Dermis blood vessel endothelial cell (primary cell): ENCODE results near the gene CAPN12. TPM values are rescaled to one million over a fixed set of nuclear protein-coding genes. Genes with fewer than 3 reads are reported as not detected.

Source experiments
- DNase-seq: peaks from one replicate; pipeline ENCODE4 v3.0.0; 2010
- total RNA-seq: library from RNA; depleted of rRNA; stranded (reverse); fragments of >200 nt; gene quantifications from 2 replicates; pipeline ENCODE4 v1.2.3, GENCODE V29; 2014

Gene CAPN12
- total RNA-seq, 1 donor from 2014 or later: not detected

GRCh38 chr19:38737281-38737865 lies 6.9 kb downstream of the CAPN12 start:
- DNase-seq: no peak

DNA sequence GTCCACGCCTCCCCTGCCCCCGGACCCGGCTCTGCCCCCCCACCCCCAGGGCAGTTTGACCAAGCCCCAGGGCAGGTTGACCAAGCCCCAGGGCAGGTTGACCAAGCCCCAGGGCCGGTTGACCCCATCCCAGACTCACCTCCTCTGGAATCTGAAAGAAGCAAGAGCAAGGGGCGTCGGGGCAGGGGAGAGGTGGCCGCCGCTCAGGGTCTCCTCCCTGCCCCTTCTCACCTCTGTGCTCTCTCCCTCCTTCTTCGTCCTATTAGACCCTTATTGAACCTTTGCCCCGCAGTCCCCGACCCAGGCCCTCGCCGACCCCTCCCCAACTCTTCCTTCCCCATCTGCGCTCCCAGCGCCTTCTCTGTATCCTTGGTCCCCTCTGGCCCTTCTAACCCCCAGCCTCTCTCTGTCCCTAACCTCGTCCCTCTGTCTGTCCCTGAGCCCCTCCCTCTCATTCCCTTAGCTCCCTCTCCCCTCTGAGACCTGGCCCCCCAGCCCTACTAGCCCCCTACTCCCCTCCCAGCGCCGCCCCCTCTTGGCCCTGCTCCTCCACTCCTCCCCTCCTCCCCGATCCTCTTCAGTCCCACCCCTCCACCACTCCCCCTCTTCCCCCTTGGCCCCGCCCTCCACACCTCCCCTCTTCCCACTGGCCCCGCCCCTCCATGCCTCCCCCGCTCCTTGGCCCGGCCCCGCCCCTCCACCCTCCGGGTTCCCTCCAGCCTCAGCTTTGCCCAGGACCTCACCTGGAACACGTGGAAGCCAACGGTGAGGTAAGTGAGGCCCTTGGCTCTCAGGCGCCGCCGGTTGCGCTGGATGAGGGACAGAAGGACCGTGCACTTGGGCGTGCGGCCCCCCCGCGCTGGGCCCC lies 7.6 kb downstream of the CAPN12 start:
- DNase-seq: no peak

DNA sequence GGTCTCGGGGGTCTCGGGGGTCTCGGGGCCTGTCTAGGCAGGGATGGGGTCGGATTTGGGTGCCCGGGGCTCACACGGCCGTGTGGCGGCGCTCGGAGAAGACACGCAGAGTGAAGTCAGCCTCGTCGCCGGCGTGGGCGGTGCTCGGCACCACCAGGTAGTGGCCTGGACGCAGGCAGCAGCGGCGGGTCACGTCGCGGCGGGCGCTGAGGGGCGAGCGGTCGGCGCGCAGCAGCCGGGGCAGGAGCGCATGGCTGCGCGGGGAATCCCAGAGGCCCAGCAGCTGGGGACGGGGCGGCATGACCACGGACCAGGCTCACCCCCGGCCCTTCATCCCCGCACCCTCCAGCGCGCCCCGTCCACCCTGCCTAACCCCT lies 8.2 kb downstream of the CAPN12 start:
- DNase-seq: peak; percentile 52

GRCh38 chr19:38735257-38735686 lies 9.0 kb downstream of the CAPN12 start:
- DNase-seq: no peak

DNA sequence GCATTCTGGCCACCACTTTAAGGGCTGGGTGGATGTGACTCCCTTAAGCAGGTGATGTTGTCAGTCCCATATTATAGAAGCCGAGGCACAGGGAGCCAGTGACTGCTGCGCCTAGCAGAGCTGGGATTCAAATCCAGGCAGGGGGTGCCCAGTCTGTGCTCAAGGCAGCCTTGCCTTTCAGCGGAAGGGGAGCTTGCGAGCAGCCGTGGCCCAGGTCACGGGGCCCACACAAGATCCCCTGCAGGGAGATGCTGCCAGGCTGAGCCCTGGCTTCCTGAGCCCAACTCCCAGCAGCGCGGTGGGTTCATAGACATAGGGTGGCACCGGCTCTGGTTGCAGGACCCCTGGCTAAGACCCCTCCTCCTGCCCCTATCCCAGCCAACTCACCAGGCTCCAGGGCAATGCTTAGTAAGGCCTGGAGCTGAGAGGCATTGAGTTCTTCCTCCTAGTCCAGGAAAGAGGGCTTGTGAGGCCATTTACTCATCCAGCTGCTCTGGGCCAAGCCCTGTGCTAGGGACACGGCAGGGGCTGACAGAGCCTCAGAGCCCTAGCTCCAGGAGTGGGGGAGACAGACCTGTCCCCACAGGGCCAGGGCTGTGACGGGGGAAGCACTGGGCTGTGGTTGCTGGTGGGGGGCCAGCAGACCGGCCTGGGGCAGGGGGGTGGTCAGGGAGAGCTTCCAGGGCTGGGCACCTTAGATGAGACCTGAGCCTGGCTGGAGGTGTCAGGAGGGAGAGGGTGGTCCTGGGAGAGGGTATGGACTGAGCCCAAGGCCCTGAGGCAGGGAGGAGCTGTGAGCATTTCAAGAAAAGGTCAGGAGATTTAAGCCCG lies 9.6 kb downstream of the CAPN12 start:
- peak; percentile 35 for DNase-seq

DNA sequence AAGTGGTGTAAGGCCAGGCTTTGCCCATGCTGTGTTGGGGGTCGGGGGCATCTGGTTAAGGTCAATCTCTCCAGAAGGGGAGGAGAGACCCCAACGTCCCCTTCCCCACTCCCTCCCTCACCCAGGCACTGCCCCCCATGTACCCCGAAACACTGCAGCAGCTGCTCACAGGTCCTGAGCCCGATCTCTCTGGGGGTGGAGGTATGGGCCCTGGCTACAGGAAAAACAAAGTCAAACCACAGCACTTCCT lies 10.2 kb downstream of the CAPN12 start:
- DNase-seq: no peak

DNA sequence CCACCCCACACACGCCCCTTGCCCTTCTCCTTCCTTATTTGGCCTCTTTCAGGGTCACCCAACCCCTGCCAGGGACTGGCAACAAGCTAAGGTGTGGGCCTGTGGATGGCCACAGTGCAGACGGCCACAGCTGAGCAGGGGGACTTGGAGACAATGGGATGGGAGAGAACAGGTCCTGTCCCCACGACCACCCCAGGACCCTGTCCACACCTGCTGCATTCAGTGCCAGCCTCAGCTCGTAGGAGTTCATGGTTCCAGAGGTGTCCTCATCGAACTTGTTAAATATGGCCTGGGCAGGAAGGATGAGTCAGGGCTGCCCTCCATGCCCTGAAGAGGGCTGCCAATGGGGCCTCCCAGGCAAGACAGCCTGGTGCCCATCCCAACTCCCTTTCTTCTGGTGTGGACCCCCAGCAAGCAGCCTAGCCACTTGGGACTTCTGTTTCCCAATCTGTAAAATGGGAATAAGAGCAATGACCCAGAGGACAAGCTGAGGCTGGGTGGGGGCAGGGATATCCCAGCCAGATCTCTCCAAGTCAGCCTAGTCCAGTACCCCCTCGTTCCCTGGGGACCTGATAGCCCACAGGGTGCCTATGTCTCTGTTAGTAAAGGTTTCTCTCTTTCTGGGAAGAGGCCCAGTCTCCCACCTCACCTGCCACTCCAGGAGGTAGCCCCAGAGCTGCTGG lies 10.6 kb downstream of the CAPN12 start:
- peak; percentile 32 for DNase-seq

- DNase-seq: no peak
Measured at GRCh38 chr19:38733241-38733492, 11.1 kb downstream of the CAPN12 start.

- peak; percentile 5 for DNase-seq
Measured at GRCh38 chr19:38731654-38732301, 12.5 kb downstream of the CAPN12 start.

DNA sequence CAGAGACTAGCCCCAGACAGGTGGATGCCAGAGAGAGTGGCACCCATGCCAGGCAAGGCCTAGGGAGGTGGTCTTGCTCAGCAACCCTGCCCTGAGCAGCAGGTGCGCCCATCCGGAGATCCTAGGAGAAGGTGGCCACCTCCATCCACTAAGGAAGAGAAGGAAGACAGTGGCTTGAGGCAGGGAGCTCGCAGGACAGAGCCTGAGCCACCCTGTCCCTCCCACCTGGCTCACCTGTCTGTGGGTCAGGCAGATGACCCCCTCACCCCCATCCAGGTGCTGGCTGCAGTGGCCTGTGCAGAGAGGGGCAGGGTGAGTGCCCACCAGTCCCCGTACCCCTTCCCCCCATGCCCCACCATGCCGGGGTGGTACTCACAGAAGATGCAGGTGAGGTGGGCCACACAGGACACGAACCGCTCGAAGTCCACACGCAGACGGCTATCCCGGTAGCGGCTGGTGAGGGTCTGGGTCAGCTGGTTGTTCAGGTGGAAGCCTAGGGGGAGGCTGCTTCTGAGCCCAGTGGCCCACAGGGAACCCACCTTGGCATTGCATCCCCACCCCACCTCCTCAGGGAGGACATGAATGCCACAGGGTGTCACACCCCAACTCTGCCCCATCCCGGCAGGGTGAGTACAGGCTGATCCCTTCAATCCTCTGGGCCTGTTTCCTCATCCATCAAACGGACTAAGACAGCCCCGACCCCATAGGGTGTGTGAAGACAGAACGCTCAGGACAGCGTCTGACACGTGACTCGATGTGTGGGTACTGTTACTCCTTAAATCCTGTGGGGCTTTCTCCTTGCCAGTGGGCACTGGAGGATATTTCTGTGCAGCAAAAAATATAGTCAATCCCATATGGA lies 13.3 kb downstream of the CAPN12 start:
- no peak for DNase-seq

- DNase-seq: no peak
Measured at GRCh38 chr19:38730470-38730730, 13.9 kb downstream of the CAPN12 start.

DNA sequence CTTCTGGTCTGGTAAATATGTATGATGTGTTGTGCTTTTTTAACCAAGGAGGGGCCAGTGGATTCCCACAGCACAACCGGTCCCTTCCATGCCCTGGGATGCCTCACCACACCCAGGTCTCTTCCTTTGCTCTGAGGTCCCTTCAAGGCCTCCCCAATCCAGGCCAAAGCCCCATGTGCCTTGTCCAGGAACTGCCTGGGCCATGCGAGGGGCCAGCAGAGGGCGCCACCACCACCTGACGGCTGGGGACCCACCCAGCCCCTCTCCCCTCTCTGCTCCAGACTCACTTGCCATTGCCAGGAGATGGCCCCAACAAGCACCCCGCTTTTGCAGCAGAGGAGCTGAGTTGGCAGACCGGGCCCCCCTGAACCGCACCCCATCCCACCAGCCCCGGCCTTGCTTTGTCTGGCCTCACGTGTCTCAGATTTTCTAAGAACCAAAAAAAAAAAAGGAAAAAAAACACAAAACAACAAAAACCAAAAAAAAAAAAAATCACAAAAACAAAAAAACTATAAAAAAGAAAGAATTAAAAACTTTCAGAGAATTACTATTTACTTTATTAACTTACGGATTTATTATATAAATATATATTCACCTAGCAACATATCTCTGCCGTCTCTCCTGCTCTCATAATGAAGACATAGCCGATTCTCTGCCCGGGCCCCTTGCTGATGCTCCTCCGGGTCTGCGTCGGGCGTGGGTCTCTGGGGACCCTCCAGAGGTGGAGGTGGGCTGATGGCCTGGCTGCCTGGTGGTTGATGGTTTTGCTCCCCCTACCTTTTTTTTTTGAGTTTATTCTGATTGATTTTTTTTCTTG lies 14.4 kb downstream of the CAPN12 start:
- peak; percentile 75 for DNase-seq

DNA sequence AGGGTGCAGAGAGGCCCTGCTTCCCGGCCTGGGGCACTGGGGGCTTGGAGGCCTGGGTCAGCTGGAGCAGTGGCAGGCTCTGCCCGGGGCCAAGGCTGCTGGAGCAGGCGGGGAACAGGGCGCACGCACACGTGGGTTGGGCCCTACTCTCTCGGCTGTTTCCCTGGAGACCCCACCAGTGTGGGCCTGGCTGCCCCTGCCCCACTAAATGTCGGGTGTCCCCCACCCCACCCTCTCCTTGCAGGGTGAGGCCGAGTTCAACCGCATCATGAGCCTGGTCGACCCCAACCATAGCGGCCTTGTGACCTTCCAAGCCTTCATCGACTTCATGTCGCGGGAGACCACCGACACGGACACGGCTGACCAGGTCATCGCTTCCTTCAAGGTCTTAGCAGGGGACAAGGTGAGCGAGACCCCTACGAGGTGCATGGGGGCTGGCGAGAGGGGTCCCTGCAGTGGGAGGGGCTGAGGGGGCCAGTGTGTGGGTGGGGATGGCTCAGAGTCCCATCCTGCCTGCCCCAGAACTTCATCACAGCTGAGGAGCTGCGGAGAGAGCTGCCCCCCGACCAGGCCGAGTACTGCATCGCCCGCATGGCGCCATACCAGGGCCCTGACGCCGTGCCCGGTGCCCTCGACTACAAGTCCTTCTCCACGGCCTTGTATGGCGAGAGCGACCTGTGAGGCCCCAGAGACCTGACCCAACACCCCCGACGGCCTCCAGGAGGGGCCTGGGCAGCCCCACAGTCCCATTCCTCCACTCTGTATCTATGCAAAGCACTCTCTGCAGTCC lies 15.3 kb downstream of the CAPN12 start:
- DNase-seq: no peak

- no peak for DNase-seq
Measured at GRCh38 chr19:38727868-38728660, 16.2 kb downstream of the CAPN12 start.

- no peak for DNase-seq
Measured at GRCh38 chr19:38727306-38727867, 16.9 kb downstream of the CAPN12 start.

- no peak for DNase-seq
Measured at GRCh38 chr19:38726761-38727301, 17.4 kb downstream of the CAPN12 start.

DNA sequence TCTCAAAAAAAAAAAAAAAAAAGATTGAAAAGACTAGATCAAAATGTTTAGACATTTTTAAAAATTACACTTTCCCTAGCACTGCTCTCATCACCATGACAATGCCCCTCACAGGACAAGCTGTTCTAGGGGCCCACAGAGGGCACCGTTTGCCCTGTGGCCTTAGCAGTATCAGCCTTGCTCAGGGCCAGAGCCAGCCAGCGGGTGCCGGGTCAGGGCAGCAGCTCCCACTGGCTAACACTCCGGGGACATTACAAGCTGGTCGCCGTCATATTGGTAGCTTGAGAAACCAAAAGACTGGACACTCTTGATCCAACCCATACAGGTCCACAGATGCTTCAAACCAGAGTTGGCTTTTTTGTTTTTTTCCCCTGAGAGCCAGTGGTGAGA lies 18.0 kb downstream of the CAPN12 start:
- no peak for DNase-seq

DNA sequence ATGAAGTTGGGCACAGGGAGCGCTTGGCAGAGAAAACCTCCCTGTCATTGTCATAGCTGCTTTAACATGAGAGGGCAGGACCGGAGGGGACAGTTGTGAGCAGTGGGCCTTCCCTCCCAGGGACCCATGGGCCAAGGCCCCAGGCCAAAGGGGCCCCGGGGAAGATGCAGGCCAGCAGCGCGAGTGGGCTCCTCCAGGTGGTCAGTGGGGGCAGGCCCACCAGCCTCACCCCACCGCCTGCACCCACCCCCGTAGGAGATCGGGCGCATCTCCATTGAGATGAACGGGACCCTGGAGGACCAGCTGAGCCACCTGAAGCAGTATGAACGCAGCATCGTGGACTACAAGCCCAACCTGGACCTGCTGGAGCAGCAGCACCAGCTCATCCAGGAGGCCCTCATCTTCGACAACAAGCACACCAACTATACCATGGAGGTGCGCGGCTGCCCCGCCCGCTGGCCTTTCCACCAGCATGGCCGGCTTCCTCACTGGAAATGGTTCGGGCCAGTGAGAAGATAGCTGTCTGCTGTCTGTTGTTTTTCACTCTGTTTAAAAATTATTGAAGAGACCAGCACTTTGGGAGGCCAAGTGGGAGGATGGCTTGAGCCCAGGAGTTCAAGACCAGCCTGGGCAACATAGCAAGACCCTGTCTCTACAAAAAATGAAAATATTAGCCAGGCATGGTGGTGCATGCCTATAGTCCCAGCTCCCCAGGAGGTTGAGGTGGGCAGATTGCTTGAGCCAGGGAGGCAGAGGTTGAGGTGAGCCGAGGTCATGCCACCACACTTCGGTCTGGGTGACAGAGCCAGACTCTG lies 18.6 kb downstream of the CAPN12 start:
- no peak for DNase-seq
